Right ventricle myocardium superior (tissue), 1 donor: Measurements from ENCODE around the gene CEBPZOS. TPM values are rescaled to one million over a fixed set of nuclear protein-coding genes. Genes with fewer than 3 reads are reported as not detected.
"Not testable (repeated sequence)": the region's sequence is repeated elsewhere in the genome, so short reads cannot be mapped to it uniquely, and the experiment has no call there.

Source experiments
- ATAC-seq: fragments of 200-7000 bp; cut with Tn5 transposase; one replicate; pipeline ENCODE4 v1.9.1; 2020; ENCODE audit warnings: mild to moderate bottlenecking; ENCODE audit not compliant: poor library complexity
- DNase-seq: peaks from one replicate; pipeline ENCODE4 v3.0.0-alpha.2; 2020
- intact Hi-C: fragments of 100-400 bp; cut with DNase I; formaldehyde crosslinking; loops from one replicate; pipeline ENCODE4 v1.11.2; 2022
- total RNA-seq: library from RNA; stranded (reverse); fragmentation: NEBNext Ultra II Directional; extraction: Animal tissue kit (Norgen Biotek cat#: 25700); gene quantifications from one replicate; pipeline ENCODE4 v1.2.1, GENCODE V29; 2021
- donor health status: DM: no; HTN: yes; CAD: no; lungs with severe emphysema.

Gene CEBPZOS
- total RNA-seq, 1 donor from 2014 or later = 57.8 TPM

- ATAC-seq (no peak), DNase-seq (no peak)
- intact Hi-C loops = no loop called here
Measured at GRCh38 chr2:37189452-37190153, 6.7 kb upstream of the CEBPZOS start.

DNA sequence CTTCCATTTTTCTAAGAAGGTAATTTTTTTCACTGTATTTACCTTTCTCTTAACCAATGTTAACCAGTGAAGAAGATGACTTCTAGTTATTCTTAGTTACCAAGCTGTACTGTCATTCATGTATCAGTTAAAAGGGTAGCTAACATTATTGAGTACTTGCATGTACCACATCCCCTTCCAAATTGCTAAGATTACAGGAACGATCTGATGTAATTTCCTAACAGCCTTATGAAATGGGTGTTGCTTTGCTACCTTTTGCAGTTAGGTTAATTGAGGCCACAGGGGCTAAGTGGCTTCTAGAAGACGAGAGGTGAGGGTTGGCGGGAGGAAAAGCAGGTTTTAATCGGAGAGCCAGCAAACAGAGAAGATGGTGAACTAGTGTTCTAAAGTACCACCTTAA lies 6.0 kb upstream of the CEBPZOS start:
- intact Hi-C loops = no loop called here
- ATAC-seq = no peak
- DNase-seq = no peak

DNA sequence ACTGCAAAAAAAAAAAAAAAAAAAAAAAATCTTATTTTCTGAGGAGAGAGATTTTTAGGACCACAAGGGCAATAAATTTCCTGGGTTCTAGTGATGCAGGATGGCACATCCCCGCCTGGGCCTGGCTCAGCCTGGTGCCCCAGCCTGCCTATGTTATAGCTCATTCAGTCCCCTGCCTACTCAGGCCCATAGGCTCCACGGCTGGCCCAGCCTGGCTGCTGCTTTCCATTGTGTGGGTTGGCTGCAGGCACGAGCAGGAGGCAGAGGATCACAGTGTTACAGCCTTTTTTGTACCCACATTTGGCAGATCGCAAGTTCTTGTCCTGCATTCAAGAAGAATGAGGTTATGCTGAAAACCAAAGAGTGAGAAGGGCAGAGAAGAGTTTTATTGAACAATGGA lies 5.0 kb upstream of the CEBPZOS start:
- intact Hi-C loops = no loop called here
- DNase-seq = no peak
- ATAC-seq = no peak

GRCh38 chr2:37191747-37192146 lies 4.5 kb upstream of the CEBPZOS start:
- intact Hi-C loops = no loop called here
- ATAC-seq (no peak), DNase-seq (no peak)

DNA sequence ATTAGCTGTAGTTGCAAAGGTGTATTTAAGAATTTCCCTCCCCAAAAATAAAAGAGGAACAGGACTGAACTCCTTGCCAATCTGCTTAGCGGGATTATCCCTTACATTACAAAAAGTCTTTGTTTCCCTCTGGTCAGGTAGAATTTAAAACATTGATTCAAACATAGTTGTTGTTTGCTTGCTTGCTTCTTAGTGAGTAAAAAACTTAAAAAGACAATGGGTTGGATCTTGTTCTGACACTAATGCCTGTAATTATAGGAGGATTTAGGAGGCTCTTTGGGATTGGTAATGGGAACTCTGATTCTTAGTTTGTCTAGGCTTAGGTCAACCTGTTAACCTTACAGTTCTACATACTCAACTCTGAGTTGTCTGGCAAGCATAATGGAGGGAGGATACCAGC lies 3.7 kb upstream of the CEBPZOS start:
- intact Hi-C loops = no loop called here
- DNase-seq (no peak), ATAC-seq (no peak)

GRCh38 chr2:37195862-37196319 lies 405 bp upstream of the CEBPZOS start:
- DNase-seq, intact Hi-C loops: not testable (repeated sequence)
- peak; percentile 8 for ATAC-seq

- DNase-seq (no peak), ATAC-seq (no peak)
- intact Hi-C loops = no loop called here
Measured at GRCh38 chr2:37198681-37199065, 2.4 kb downstream of the CEBPZOS start.

GRCh38 chr2:37201208-37201607 lies 4.9 kb downstream of the CEBPZOS start:
- DNase-seq (no peak), ATAC-seq (no peak)
- intact Hi-C loops = no loop called here

DNA sequence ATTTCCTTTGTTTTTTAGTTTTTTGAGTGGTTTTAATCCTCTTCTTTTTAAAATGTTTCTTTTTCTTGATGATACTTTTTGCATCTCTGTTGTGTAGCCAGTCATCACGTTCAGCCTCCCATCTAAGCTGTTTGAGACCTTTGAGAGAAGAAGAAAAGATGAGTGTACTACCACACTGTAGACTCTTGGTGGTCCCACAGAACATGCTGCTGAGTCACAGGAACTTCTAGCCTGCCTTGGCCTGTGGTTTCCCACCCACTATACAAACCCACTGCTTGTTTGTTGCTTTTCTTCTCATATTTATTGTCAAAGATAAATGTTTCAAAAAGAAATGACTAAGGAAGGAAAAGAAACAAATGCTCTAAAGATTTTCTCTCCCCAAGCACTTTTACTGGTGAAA lies 5.5 kb downstream of the CEBPZOS start:
- intact Hi-C loops = no loop called here
- ATAC-seq = no peak
- DNase-seq = no peak

GRCh38 chr2:37203708-37204107 lies 7.4 kb downstream of the CEBPZOS start:
- ATAC-seq = no peak
- intact Hi-C loops = no loop called here
- no peak for DNase-seq

- ATAC-seq, intact Hi-C loops, DNase-seq: not testable (repeated sequence)
Measured at GRCh38 chr2:37205071-37205661, 8.9 kb downstream of the CEBPZOS start.

- intact Hi-C loops = no loop called here
- DNase-seq = no peak
- ATAC-seq = no peak
Measured at GRCh38 chr2:37205689-37206341, 9.5 kb downstream of the CEBPZOS start.

- intact Hi-C loops, ATAC-seq, DNase-seq: not testable (repeated sequence)
Measured at GRCh38 chr2:37206760-37207159, 10.5 kb downstream of the CEBPZOS start.

- DNase-seq = no peak
- intact Hi-C loops = no loop called here
- ATAC-seq = no peak
Measured at GRCh38 chr2:37211212-37211611, 14.9 kb downstream of the CEBPZOS start.

DNA sequence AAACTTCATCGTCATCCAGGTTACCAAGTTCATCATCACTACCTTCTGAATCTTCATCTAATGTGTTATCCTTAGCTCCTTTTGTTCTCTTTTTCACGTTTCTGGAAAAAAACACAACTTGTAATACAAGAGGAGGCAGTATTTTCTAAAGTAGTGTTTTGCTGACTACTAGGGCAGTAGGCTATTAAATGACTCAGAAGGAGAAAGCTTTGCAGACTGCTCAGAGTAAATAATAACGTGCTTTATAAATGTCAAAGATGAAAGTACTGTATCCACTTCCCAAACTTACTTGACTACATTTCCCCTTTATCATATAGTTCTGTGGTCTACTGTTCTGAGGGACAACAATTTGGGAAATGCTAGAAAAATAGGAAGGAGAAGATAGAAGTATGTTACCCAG lies 15.6 kb downstream of the CEBPZOS start:
- intact Hi-C loops = no loop called here
- ATAC-seq (no peak), DNase-seq (no peak)

DNA sequence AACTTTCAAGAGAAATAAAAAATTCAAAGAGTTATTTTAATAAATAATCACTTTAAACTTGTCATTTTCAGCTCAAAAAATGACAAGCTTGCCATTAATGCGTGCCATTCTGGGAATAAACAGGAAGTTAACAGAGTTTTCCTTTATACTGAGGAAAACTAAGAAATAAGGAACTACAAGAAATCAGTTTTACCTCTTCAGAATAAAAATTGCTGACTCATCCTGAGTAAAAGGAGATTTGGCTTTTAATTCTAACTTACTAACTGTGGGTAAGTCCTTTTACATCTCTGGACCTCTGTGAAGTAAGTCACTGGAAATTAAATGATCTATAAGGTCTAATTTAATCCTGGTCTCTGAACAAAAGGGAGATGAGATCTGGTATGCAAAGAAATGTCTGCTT lies 19.0 kb downstream of the CEBPZOS start:
- ATAC-seq = no peak
- DNase-seq = no peak
- intact Hi-C loops = no loop called here

- ATAC-seq (no peak), DNase-seq (no peak)
- intact Hi-C loops = no loop called here
Measured at GRCh38 chr2:37219046-37219445, 22.8 kb downstream of the CEBPZOS start.

- DNase-seq = no peak
- intact Hi-C loops = no loop called here
- ATAC-seq = no peak
Measured at GRCh38 chr2:37223131-37223530, 26.8 kb downstream of the CEBPZOS start.

GRCh38 chr2:37224063-37224462 lies 27.8 kb downstream of the CEBPZOS start:
- no peak for DNase-seq
- no peak for ATAC-seq
- intact Hi-C loops = no loop called here

- intact Hi-C loops, ATAC-seq: not testable (repeated sequence)
Measured at GRCh38 chr2:37225129-37225528, 28.8 kb downstream of the CEBPZOS start.

More at GRCh38 chr2:37225129-37225528, 28.8 kb downstream of the CEBPZOS start:
- not testable (repeated sequence) for DNase-seq
